ENCODE results near the gene TP53TG3B. TPM values are rescaled to one million over a fixed set of nuclear protein-coding genes. Genes with fewer than 3 reads are reported as not detected.
"Not testable (repeated sequence)": the region's sequence is repeated elsewhere in the genome, so short reads cannot be mapped to it uniquely, and the experiment has no call there.

TP53TG3B gene, protein sequence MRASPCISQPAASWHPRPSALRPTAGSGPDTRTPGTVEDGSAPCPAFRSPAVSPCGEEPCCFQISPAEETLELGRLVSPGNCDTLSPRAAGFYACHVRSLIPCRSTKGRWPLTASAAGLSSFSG
- total RNA-seq, result not detected

DNA sequence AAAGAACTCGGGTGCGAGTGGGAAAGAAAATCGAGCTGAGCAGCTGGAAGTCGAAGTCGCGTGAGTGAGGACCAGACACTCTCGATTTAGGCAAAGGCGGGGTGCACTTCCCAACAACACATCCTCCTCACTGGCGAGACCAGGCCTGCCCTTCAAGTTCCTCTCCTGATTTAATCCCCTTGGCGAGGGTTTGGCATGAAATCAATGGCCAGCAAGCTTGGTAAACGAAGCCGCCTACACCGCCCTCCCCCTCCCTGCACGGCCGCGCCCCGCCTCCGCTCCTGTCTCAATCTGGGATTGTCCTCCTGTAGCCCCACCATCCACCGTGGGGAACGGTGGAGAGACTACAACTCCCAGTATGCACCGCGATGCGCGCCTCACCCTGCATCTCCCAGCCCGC lies at the start of gene TP53TG3B:
Gene TP53TG3B (plus strand): TSS at position 301 of the 400 bp plus-strand sequence. CDS start 68 bp downstream, at position 369.
- H3K4me3 ChIP-seq; in situ Hi-C loops (cut with MboI; ENCODE audit: low pct_unique_long_range_greater_than_20kb in 2 of 9, low sequenced_read_pairs in 9 of 9, unreplicated experiment in 9 of 9); H3K27ac ChIP-seq; ATAC-seq (replicated peaks in 6 of 8); H3K4me1 ChIP-seq (replicated peaks in 1 of 2): not testable (repeated sequence)
- WGBS, 10 experiments, result no CpG with 5 or more reads among the region's 25 CpGs

DNA sequence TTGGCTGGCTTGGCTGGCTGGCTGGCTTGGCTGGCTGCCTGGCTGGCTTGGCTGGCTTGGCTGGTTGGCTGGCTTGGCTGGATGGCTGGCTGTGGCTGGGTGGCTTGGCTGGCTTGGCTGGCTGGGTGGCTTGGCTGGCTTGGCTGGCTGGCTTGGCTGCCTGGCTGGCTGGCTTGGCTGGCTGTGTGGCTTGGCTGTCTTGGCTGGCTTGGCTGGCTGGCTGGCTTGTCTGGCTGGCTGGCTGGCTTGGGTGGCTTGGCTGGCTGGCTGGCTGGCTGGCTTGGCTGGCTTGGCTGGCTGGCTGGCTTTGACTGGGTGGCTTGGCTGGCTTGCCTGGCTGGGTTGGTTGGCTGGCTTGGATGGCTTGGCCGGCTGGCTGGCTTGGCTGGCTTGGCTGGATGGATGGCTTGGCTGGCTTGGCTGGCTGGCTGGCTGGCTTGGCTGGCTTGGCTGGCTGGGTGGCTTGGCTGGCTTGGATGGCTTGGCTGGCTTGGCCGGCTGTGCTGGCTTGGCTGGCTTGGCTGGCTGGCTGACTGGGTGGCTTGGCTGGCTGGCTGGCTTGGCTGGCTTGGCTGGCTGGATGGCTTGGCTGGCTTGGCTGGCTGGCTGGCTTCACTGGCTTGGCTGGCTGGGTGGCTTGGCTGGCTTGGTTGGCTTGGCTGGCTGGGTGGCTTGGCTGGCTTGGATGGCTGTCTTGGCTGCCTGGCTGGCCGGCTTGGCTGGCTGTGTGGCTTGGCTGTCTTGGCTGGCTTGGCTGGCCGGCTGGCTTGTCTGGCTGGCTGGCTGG lies 24.2 kb upstream of the TP53TG3B start:
- ATAC-seq (replicated peaks in 6 of 8); H3K27ac ChIP-seq; H3K4me3 ChIP-seq; in situ Hi-C loops (cut with MboI; ENCODE audit: low pct_unique_long_range_greater_than_20kb in 2 of 9, low sequenced_read_pairs in 9 of 9, unreplicated experiment in 9 of 9); H3K4me1 ChIP-seq (replicated peaks in 1 of 2): not testable (repeated sequence)
- 17 to 67% (median 33%) methylated on average over 1 to 4 of the region's 4 CpGs; no CpG with 5 or more reads in 1 of the 10 experiments for WGBS, 10 experiments

DNA sequence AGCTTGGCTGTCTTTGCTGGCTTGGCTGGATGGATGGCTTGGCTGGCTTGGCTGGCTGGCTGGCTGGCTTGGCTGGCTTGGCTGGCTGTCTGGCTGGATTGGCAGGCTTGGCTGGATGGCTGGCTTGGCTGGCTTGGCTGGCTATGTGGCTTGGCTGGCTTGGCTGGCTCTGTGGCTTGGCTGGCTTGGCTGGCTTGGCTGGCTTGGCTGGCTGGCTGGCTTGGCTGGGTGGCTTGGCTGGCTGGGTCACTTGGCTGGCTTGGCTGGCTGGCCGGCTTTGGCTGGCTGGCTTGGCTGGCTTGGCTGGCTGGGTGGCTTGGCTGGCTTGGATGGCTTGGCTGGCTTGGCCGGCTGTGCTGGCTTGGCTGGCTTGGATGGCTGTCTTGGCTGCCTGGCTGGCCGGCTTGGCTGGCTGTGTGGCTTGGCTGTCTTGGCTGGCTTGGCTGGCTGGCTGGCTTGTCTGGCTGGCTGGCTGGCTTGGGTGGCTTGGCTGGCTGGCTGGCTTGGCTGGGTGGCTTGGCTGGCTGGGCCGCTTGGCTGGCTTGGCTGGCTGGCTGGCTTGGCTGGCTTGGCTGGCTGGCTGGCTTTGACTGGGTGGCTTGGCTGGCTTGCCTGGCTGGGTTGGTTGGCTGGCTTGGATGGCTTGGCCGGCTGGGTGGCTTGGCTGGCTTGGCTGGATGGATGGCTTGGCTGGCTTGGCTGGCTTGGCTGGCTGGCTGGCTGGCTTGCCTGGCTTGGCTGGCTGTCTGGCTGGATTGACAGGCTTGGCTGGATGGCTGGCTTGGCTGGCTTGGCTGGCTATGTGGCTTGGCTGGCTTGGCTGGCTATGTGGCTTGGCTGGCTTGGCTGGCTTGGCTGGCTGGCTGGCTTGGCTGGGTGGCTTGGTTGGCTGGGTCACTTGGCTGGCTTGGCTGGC lies 22.8 kb upstream of the TP53TG3B start:
- H3K4me3 ChIP-seq; in situ Hi-C loops (cut with MboI; ENCODE audit: low pct_unique_long_range_greater_than_20kb in 2 of 9, low sequenced_read_pairs in 9 of 9, unreplicated experiment in 9 of 9); H3K4me1 ChIP-seq (replicated peaks in 1 of 2); ATAC-seq (replicated peaks in 6 of 8); H3K27ac ChIP-seq: not testable (repeated sequence)
- 16 to 60% (median 42%) methylated on average over 2 to 5 of the region's 5 CpGs for WGBS, 10 experiments

DNA sequence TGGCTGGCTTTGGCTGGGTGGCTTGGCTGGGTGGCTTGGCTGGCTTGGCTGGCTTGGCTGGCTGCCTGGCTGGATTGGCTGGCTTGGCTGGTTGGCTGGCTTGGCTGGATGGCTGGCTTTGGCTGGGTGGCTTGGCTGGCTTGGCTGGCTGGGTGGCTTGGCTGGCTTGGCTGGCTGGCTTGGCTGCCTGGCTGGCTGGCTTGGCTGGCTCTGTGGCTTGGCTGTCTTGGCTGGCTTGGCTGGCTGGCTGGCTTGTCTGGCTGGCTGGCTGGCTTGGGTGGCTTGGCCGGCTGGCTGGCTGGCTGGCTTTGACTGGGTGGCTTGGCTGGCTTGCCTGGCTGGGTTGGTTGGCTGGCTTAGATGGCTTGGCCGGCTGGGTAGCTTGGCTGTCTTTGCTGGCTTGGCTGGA lies 22.1 kb upstream of the TP53TG3B start:
- H3K4me1 ChIP-seq (replicated peaks in 1 of 2); H3K4me3 ChIP-seq; H3K27ac ChIP-seq; ATAC-seq (replicated peaks in 6 of 8); in situ Hi-C loops (cut with MboI; ENCODE audit: low pct_unique_long_range_greater_than_20kb in 2 of 9, low sequenced_read_pairs in 9 of 9, unreplicated experiment in 9 of 9): not testable (repeated sequence)
- 0 to 88% (median 32%) methylated on average over 1 to 2 of the region's 2 CpGs for WGBS, 10 experiments

DNA sequence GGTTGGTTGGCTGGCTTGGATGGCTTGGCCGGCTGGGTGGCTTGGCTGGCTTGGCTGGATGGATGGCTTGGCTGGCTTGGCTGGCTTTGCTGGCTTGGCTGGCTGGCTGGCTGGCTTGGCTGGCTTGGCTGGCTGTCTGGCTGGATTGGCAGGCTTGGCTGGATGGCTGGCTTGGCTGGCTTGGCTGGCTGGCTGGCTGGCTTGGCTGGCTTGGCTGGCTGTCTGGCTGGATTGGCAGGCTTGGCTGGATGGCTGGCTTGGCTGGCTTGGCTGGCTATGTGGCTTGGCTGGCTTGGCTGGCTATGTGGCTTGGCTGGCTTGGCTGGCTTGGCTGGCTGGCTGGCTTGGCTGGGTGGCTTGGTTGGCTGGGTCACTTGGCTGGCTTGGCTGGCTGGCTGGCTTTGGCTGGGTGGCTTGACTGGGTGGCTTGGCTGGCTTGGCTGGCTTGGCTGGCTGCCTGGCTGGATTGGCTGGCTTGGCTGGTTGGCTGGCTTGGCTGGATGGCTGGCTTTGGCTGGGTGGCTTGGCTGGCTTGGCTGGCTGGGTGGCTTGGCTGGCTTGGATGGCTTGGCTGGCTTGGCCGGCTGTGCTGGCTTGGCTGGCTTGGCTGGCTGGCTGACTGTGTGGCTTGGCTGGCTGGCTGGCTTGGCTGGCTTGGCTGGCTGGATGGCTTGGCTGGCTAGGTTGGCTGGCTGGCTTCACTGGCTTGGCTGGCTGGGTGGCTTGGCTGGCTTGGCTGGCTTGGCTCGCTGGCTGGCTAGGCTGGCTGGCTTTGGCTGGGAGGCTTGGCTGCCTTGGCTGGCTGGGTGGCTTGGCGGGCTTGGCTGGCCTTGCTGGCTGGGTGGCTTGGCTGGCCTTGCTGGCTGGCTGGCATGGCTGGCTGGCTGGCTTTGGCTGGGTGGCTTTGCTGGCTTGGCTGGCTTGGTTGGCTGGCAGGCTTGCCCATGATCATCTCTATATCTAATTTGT lies 21.3 kb upstream of the TP53TG3B start:
- H3K4me3 ChIP-seq; H3K27ac ChIP-seq; ATAC-seq (replicated peaks in 6 of 8); in situ Hi-C loops (cut with MboI; ENCODE audit: low pct_unique_long_range_greater_than_20kb in 2 of 9, low sequenced_read_pairs in 9 of 9, unreplicated experiment in 9 of 9); H3K4me1 ChIP-seq (replicated peaks in 1 of 2): not testable (repeated sequence)
- WGBS, 10 experiments, result 21 to 63% (median 39%) methylated on average over 3 of the region's 4 CpGs

Other genes with a start within 250 kb of the TP53TG3B start
- under 1 TPM in 1 of 8 experiments, not detected in 7; 0.25 TPM for gene TP53TG3C, start 166.6 kb upstream of the TP53TG3B start, total RNA-seq
- gene TP53TG3E, start 56.5 kb upstream of the TP53TG3B start, total RNA-seq, result under 1 TPM in 3 of 8 experiments, not detected in 5; 0.25 to 0.33 (median 0.31) TPM
- under 1 TPM in 4 of 8 experiments, not detected in 4; 0.18 to 0.57 (median 0.29) TPM for gene TP53TG3F, start 98.8 kb downstream of the TP53TG3B start, total RNA-seq